HG03439 (cell line): ENCODE results near the gene TTC9C.
"Not testable (repeated sequence)": the region's sequence is repeated elsewhere in the genome, so short reads cannot be mapped to it uniquely, and the experiment has no call there.

Experiments used
- ATAC-seq: cut with Tn5 transposase; IDR thresholded peaks from one replicate; pipeline ENCODE4 v1.9.1; 2021; ENCODE audit warnings: mild to moderate bottlenecking, moderate library complexity; ENCODE audit not compliant: unreplicated experiment

TTC9C gene

GRCh38 chr11:62749931-62750330, 21.6 kb downstream of the TTC9C start:
- not testable (repeated sequence) for ATAC-seq

- no peak for ATAC-seq
These were observed 24.0 kb downstream of the TTC9C start for GRCh38 chr11:62752177-62752785.

GRCh38 chr11:62752994-62753735, 24.9 kb downstream of the TTC9C start:
- no peak for ATAC-seq

GRCh38 chr11:62753736-62754603, 25.7 kb downstream of the TTC9C start, which contains the start of gene ZBTB3:
Gene ZBTB3, minus strand, starts transcription at chr11:62754160. Its CDS starts 496 bp downstream, at chr11:62753664.
- peak; percentile 93 for ATAC-seq

GRCh38 chr11:62755086-62755615, 26.9 kb downstream of the TTC9C start:
- ATAC-seq = no peak

GRCh38 chr11:62757846-62758788, 29.8 kb downstream of the TTC9C start:
- ATAC-seq = no peak

GRCh38 chr11:62760867-62761227, 32.6 kb downstream of the TTC9C start:
- ATAC-seq = not testable (repeated sequence)

GRCh38 chr11:62770778-62771143, 42.5 kb downstream of the TTC9C start:
- ATAC-seq = no peak

- ATAC-seq = peak; percentile 75
These were observed 43.1 kb downstream of the TTC9C start, which contains the start of gene TAF6L for GRCh38 chr11:62771144-62772021. Gene TAF6L, plus strand, starts transcription at chr11:62771396. Its CDS starts 4,388 bp downstream, at chr11:62775784.

GRCh38 chr11:62774407-62774806, 46.1 kb downstream of the TTC9C start:
- ATAC-seq = no peak

- ATAC-seq = no peak
These were observed 47.4 kb downstream of the TTC9C start for GRCh38 chr11:62775646-62776045.

- ATAC-seq = no peak
These were observed 49.1 kb downstream of the TTC9C start for GRCh38 chr11:62777389-62777788.

- no peak for ATAC-seq
These were observed 50.2 kb downstream of the TTC9C start for GRCh38 chr11:62778441-62778840.

- no peak for ATAC-seq
These were observed 54.5 kb downstream of the TTC9C start for GRCh38 chr11:62782753-62783152.

GRCh38 chr11:62786318-62787004, 58.2 kb downstream of the TTC9C start:
- peak; percentile 57 for ATAC-seq

GRCh38 chr11:62787005-62787759, 58.9 kb downstream of the TTC9C start, which contains the start of gene TMEM179B:
Gene TMEM179B, plus strand, starts transcription at chr11:62787402. Its CDS starts 30 bp downstream, at chr11:62787432.
- ATAC-seq = peak; percentile 63
